GM23338 (cell line): ENCODE measurements around the gene RXRA. TPM values are rescaled to one million over a fixed set of nuclear protein-coding genes. Genes with fewer than 3 reads are reported as not detected.
A peak's percentile ranks its signal among the peaks of the same experiment; 100 is the strongest.

Experiments used
- ATAC-seq: fragments of 200-7000 bp; cut with Tn5 transposase; 3 replicates; pipeline ENCODE4 v1.9.1; 2020
- DNase-seq: peaks from one replicate; pipeline ENCODE4 v3.0.0-alpha.2; 2015; ENCODE audit warnings: low spot score
- H2AFZ ChIP-seq: fragments of 200-600 bp; sonication (generic); 2 replicates; pipeline ENCODE4 v1.8.0; 2016; ENCODE audit warnings: antibody characterized with exemption, mild to moderate bottlenecking, moderate library complexity
- H3F3A ChIP-seq: fragments of 200-600 bp; sonication (generic); replicated peaks from 2 replicates; pipeline ENCODE4 v1.8.0; 2017; ENCODE audit warnings: antibody characterized with exemption, mixed run types, low read depth
- H3K27ac ChIP-seq: fragments of 200-600 bp; sonication (generic); 2 replicates; pipeline ENCODE4 v1.6.1; 2016; ENCODE audit warnings: low read depth
- H3K27me3 ChIP-seq: fragments of 200-600 bp; sonication (generic); 2 replicates; pipeline ENCODE4 v1.8.0; 2016; ENCODE audit warnings: mild to moderate bottlenecking, mixed run types, moderate library complexity; ENCODE audit not compliant: insufficient read depth
- H3K36me3 ChIP-seq: fragments of 200-600 bp; sonication (generic); 2 replicates; pipeline ENCODE4 v1.8.0; 2016; ENCODE audit warnings: mild to moderate bottlenecking; ENCODE audit not compliant: insufficient read depth
- H3K4me1 ChIP-seq: fragments of 200-600 bp; sonication (generic); 2 replicates; pipeline ENCODE4 v1.8.0; 2016; ENCODE audit warnings: mild to moderate bottlenecking, moderate library complexity; ENCODE audit not compliant: insufficient read depth
- H3K4me2 ChIP-seq: fragments of 200-600 bp; sonication (generic); 2 replicates; pipeline ENCODE4 v1.7.1; 2017; ENCODE audit warnings: mixed run types
- H3K4me3 ChIP-seq: fragments of 200-600 bp; sonication (generic); 2 replicates; pipeline ENCODE4 v1.6.1; 2016; ENCODE audit warnings: mixed run types
- H3K79me2 ChIP-seq: fragments of 200-600 bp; sonication (generic); replicated peaks from 2 replicates; pipeline ENCODE4 v1.8.0; 2017; ENCODE audit warnings: mild to moderate bottlenecking; ENCODE audit not compliant: insufficient read depth
- H3K9me2 ChIP-seq: fragments of 200-600 bp; sonication (generic); 2 replicates; pipeline ENCODE4 v1.8.0; 2017; ENCODE audit not compliant: insufficient read depth
- H4K20me1 ChIP-seq: fragments of 200-600 bp; sonication (generic); replicated peaks from 2 replicates; pipeline ENCODE4 v1.8.0; 2017; ENCODE audit warnings: mild to moderate bottlenecking; ENCODE audit not compliant: insufficient read depth
- H3K27ac Mint-ChIP-seq: 2 replicates; pipeline ENCODE4 v1.8.0; 2020; ENCODE audit warnings: inconsistent platforms, mild to moderate bottlenecking, moderate library complexity, mixed read lengths
- H3K27me3 Mint-ChIP-seq: 3 replicates; pipeline ENCODE4 v1.8.0; 2022; ENCODE audit warnings: low read depth, mild to moderate bottlenecking, moderate library complexity, mixed read lengths, inconsistent platforms; ENCODE audit not compliant: insufficient read depth, poor library complexity
- H3K36me3 Mint-ChIP-seq: 3 replicates; pipeline ENCODE4 v1.8.0; 2021; ENCODE audit warnings: low read depth, mild to moderate bottlenecking, inconsistent platforms, moderate library complexity, mixed read lengths
- H3K4me1 Mint-ChIP-seq: 3 replicates; pipeline ENCODE4 v1.8.0; 2020; ENCODE audit warnings: mild to moderate bottlenecking, inconsistent platforms, mixed read lengths
- H3K4me3 Mint-ChIP-seq: 3 replicates; pipeline ENCODE4 v1.8.0; 2021; ENCODE audit warnings: moderate library complexity, mild to moderate bottlenecking, inconsistent platforms, mixed read lengths
- H3K9me3 Mint-ChIP-seq: 3 replicates; pipeline ENCODE4 v1.8.0; 2020; ENCODE audit warnings: moderate library complexity, mild to moderate bottlenecking, inconsistent platforms, mixed read lengths
- CTCF ChIP-seq, 2 experiments: fragments of 200-600 bp in 1 of 2; sonication (generic) in 1 of 2; conservative IDR thresholded peaks; 2 replicates each; pipeline versions ENCODE4 v1.5.1 to v1.6.1; 2016 to 2017; ENCODE audit warnings: antibody characterized with exemption in 2 of 2, low read depth in 2 of 2, mild to moderate bottlenecking in 2 of 2, moderate library complexity in 1 of 2
- ETS1 ChIP-seq: IDR thresholded peaks from 2 replicates; pipeline ENCODE4 v1.6.1; 2016; ENCODE audit warnings: antibody characterized with exemption
- EZH2 ChIP-seq: fragments of 200-600 bp; sonication (generic); IDR thresholded peaks from one replicate; pipeline ENCODE4 v1.8.0; 2017; ENCODE audit warnings: antibody characterized with exemption, mild to moderate bottlenecking, low read depth; ENCODE audit not compliant: unreplicated experiment
- EZH2phosphoT487 ChIP-seq: fragments of 200-600 bp; sonication (generic); IDR thresholded peaks from one replicate; pipeline ENCODE4 v1.8.1; 2018; ENCODE audit warnings: antibody characterized with exemption; ENCODE audit not compliant: unreplicated experiment
- NANOG ChIP-seq: IDR thresholded peaks from 2 replicates; pipeline ENCODE4 v1.6.1; 2016; ENCODE audit warnings: antibody characterized with exemption, borderline replicate concordance
- ZNF114 ChIP-seq: fragments of 250-450 bp; sonication (Bioruptor Pico); IDR thresholded peaks from 2 replicates; pipeline ENCODE4 v1.5.0; 2020; ENCODE audit warnings: mild to moderate bottlenecking, moderate library complexity
- ZNF462 ChIP-seq: fragments of 250-450 bp; sonication (Bioruptor Pico); IDR thresholded peaks from 2 replicates; pipeline ENCODE4 v1.5.0; 2020; ENCODE audit warnings: mild to moderate bottlenecking, moderate library complexity
- polyA plus RNA-seq: library from polyadenylated mRNA; unstranded; fragments of >200 nt; fragmentation: Nextera tagmentation; extraction: Ambion mirVana; gene quantifications from 2 replicates; pipeline ENCODE4 v1.2.1, GENCODE V29; 2016
- total RNA-seq: library from RNA; depleted of rRNA; stranded (reverse); fragments of >200 nt; shearing (Covaris generic); gene quantifications from 2 replicates; pipeline ENCODE4 v1.2.3, GENCODE V29; 2014

Gene RXRA
- total and polyA plus RNA-seq, 2 experiments from 2014 or later: 4.9 to 17.9 TPM

- no peak for TF ChIP-seq CTCF (conservative IDR thresholded peaks at IDR 0.05; ENCODE audit: low read depth in 2 of 2)
- Histone ChIP-seq H3K27me3 (no peaks in the 10 kb centered on the region), H3K4me2 (no peak overlapping the region), H2AFZ (no peak overlapping the region), H3K4me1 (no peaks in the 10 kb centered on the region), H3F3A (no peaks in the 10 kb centered on the region), H3K4me3 (no peak overlapping the region), H4K20me1 (no peaks in the 10 kb centered on the region; the same call in none of the 2 replicates), H3K36me3 (no peaks in the 10 kb centered on the region), H3K27ac (no peak overlapping the region), H3K9me2 (no peaks in the 10 kb centered on the region), H3K79me2 (peaks cover 61% of the 10 kb centered on the region)
- ATAC-seq (peak; percentile 6; the same call in 1 of the 3 replicates), DNase-seq (no peak)
- Mint-ChIP-seq H3K27me3 (peaks cover 5% of the 10 kb centered on the region), H3K4me3 (no peak overlapping the region), H3K36me3 (no peaks in the 10 kb centered on the region), H3K4me1 (peaks cover 4% of the 10 kb centered on the region), H3K27ac (no peak overlapping the region), H3K9me3 (no peaks in the 10 kb centered on the region)
Observed at GRCh38 chr9:134356496-134357470, 30.5 kb downstream of the RXRA start.

GRCh38 chr9:134357631-134358025 lies 31.4 kb downstream of the RXRA start:
- no peak overlapping the region for H3K4me3 Mint-ChIP-seq
- H4K20me1 ChIP-seq: no peaks in the 10 kb centered on the region; the same call in none of the 2 replicates
- H3K79me2 ChIP-seq: peaks cover 54% of the 10 kb centered on the region
- no peaks in the 10 kb centered on the region for H3K9me2 ChIP-seq
- H3K4me1 ChIP-seq: no peaks in the 10 kb centered on the region
- H3K27me3 ChIP-seq: no peaks in the 10 kb centered on the region
- no peaks in the 10 kb centered on the region for H3F3A ChIP-seq
- H3K36me3 Mint-ChIP-seq: no peaks in the 10 kb centered on the region
- no peak overlapping the region for H3K4me2 ChIP-seq
- peak overlapping the region; percentile 54; the same call in 1 of the 2 replicates for H3K27ac Mint-ChIP-seq
- H3K4me1 Mint-ChIP-seq: peaks cover 3% of the 10 kb centered on the region; the same call in 2 of the 3 replicates
- H3K4me3 ChIP-seq: no peak overlapping the region
- H3K27me3 Mint-ChIP-seq: peaks cover 4% of the 10 kb centered on the region
- H3K27ac ChIP-seq: no peak overlapping the region
- H3K9me3 Mint-ChIP-seq: no peaks in the 10 kb centered on the region
- ATAC-seq (no peak), DNase-seq (no peak)
- H2AFZ ChIP-seq: no peak overlapping the region
- no peaks in the 10 kb centered on the region for H3K36me3 ChIP-seq
- no peak for TF ChIP-seq EZH2
- TF ChIP-seq NANOG: no peak
- no peak for TF ChIP-seq EZH2phosphoT487
- TF ChIP-seq ETS1: no peak
- no peak for TF ChIP-seq ZNF462 (CRISPR knock-in tag)
- no peak for TF ChIP-seq ZNF114 (CRISPR knock-in tag)
